Stimulated activated naive CD8-positive, alpha-beta T cell treated with anti-CD3 and anti-CD28 coated beads, Interleukin-15, Interleukin-2, amounts not matched to agents 100 ng/mL and 50 ng/mL, for 24 hours (primary cell): ENCODE data around the gene DCDC2C.

ENCODE experiments used
- H3K27ac Mint-ChIP-seq: one replicate; pipeline ENCODE4 v1.8.0; 2021; ENCODE audit warnings: mild to moderate bottlenecking, mixed read lengths
- H3K27me3 Mint-ChIP-seq: one replicate; pipeline ENCODE4 v1.8.0; 2021; ENCODE audit warnings: mixed read lengths
- H3K36me3 Mint-ChIP-seq: one replicate; pipeline ENCODE4 v1.8.0; 2021; ENCODE audit warnings: low read depth, mixed read lengths
- H3K4me1 Mint-ChIP-seq: one replicate; pipeline ENCODE4 v1.8.0; 2021; ENCODE audit warnings: low read depth, mixed read lengths
- H3K4me3 Mint-ChIP-seq: one replicate; pipeline ENCODE4 v1.8.0; 2021; ENCODE audit warnings: mild to moderate bottlenecking, mixed read lengths
- H3K9me3 Mint-ChIP-seq: one replicate; pipeline ENCODE4 v1.8.0; 2021; ENCODE audit warnings: mixed read lengths

Gene DCDC2C

DNA sequence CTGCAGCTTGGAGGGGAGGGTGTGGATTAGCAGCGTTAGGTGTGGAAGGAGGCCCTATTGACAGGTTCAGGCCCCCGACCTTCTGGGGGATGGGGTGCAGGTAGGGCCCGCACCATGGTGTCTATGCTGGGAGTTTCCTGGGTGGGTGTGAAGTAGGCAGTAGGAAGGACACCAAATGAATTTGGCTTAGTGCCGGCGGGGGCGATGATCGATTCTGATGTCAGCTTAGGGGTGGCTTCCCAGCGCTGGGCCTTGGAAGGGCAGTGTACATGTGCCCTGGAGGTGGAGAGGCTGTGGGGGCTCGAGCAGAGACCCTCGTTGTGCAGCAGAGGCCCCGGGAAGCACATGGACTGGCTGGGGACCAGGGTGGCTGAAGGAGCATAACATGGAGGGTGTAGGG lies 21.6 kb downstream of the DCDC2C start:
- H3K4me3 Mint-ChIP-seq = no peak overlapping the region
- peaks cover 6% of the 10 kb centered on the region for H3K27me3 Mint-ChIP-seq
- H3K36me3 Mint-ChIP-seq = no peaks in the 10 kb centered on the region
- H3K27ac Mint-ChIP-seq = no peak overlapping the region
- peaks cover 9% of the 10 kb centered on the region for H3K9me3 Mint-ChIP-seq
- H3K4me1 Mint-ChIP-seq = no peaks in the 10 kb centered on the region

DNA sequence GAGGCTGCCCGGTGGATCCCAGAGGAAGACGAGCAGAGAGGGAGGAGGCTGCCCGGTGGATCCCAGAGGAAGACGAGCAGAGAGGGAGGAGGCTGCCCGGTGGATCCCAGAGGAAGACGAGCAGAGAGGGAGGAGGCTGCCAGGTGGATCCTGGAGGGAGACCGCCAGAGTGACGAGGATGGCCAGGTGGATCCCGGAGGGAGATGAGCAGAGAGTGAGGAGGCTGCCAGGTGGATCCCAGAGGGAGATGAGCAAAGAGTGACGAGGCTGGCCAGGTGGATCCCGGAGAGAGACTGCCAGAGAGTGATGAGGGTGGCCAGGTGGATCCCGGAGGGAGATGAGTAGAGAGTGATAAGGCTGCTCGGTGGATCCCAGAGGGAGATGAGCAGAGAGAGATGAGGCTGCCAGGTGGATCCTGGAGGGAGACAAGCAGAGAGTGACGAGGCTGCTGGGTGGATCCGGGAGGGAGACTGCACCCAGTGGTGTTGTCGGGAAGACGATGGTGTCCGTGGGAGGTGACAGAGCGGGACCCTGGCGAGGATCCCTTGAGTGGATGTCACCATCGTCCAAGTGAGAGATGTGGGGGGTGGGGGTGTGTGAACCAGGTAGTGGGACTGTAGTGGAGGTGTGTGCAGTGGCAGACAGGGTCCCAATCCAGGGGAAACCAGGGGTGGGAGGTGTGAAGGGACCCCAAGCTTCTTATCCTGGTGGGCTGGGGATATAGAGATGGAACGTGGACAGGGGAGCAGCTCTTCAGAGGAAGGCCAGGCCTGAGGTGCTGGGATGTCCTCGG lies 22.3 kb downstream of the DCDC2C start:
- Mint-ChIP-seq H3K4me1 (no peaks in the 10 kb centered on the region), H3K36me3 (no peaks in the 10 kb centered on the region), H3K27me3 (peaks cover 6% of the 10 kb centered on the region), H3K27ac (no peak overlapping the region), H3K4me3 (no peak overlapping the region), H3K9me3 (peaks cover 3% of the 10 kb centered on the region)

GRCh38 chr2:3726511-3726910 lies 23.1 kb downstream of the DCDC2C start:
- Mint-ChIP-seq H3K4me1 (no peaks in the 10 kb centered on the region), H3K4me3 (no peak overlapping the region), H3K27ac (no peak overlapping the region), H3K9me3 (peaks cover 3% of the 10 kb centered on the region), H3K27me3 (peaks cover 6% of the 10 kb centered on the region), H3K36me3 (no peaks in the 10 kb centered on the region)

- H3K4me1 Mint-ChIP-seq = no peaks in the 10 kb centered on the region
- H3K27ac Mint-ChIP-seq = no peak overlapping the region
- H3K36me3 Mint-ChIP-seq = no peaks in the 10 kb centered on the region
- H3K27me3 Mint-ChIP-seq = peaks cover under 1% of the 10 kb centered on the region
- no peak overlapping the region for H3K4me3 Mint-ChIP-seq
- no peaks in the 10 kb centered on the region for H3K9me3 Mint-ChIP-seq
Observed at GRCh38 chr2:3727397-3728045, 24.1 kb downstream of the DCDC2C start.

- Mint-ChIP-seq H3K27me3 (no peaks in the 10 kb centered on the region), H3K4me3 (no peak overlapping the region), H3K9me3 (no peaks in the 10 kb centered on the region)
Observed at GRCh38 chr2:3728104-3729054, 25.0 kb downstream of the DCDC2C start.

GRCh38 chr2:3729055-3729448 lies 25.7 kb downstream of the DCDC2C start:
- no peaks in the 10 kb centered on the region for H3K4me1 Mint-ChIP-seq
- H3K27me3 Mint-ChIP-seq = no peaks in the 10 kb centered on the region
- no peaks in the 10 kb centered on the region for H3K36me3 Mint-ChIP-seq
- H3K4me3 Mint-ChIP-seq = no peak overlapping the region
- H3K27ac Mint-ChIP-seq = no peak overlapping the region
- no peaks in the 10 kb centered on the region for H3K9me3 Mint-ChIP-seq

More at GRCh38 chr2:3728104-3729054, 25.0 kb downstream of the DCDC2C start:
- Mint-ChIP-seq H3K36me3 (no peaks in the 10 kb centered on the region), H3K4me1 (no peaks in the 10 kb centered on the region), H3K27ac (no peak overlapping the region)

- no peaks in the 10 kb centered on the region for H3K36me3 Mint-ChIP-seq
- H3K9me3 Mint-ChIP-seq = no peaks in the 10 kb centered on the region
- no peaks in the 10 kb centered on the region for H3K4me1 Mint-ChIP-seq
- no peak overlapping the region for H3K27ac Mint-ChIP-seq
- H3K27me3 Mint-ChIP-seq = no peaks in the 10 kb centered on the region
- H3K4me3 Mint-ChIP-seq = no peak overlapping the region
Observed at GRCh38 chr2:3729786-3730185, 26.4 kb downstream of the DCDC2C start.

- Mint-ChIP-seq H3K9me3 (no peaks in the 10 kb centered on the region), H3K4me3 (no peak overlapping the region), H3K27ac (no peak overlapping the region), H3K4me1 (no peaks in the 10 kb centered on the region), H3K27me3 (peaks cover 2% of the 10 kb centered on the region), H3K36me3 (no peaks in the 10 kb centered on the region)
Observed at GRCh38 chr2:3730646-3731045, 27.3 kb downstream of the DCDC2C start.

- Mint-ChIP-seq H3K4me3 (no peak overlapping the region), H3K9me3 (no peaks in the 10 kb centered on the region), H3K4me1 (no peaks in the 10 kb centered on the region), H3K27ac (no peak overlapping the region), H3K36me3 (no peaks in the 10 kb centered on the region), H3K27me3 (peaks cover 8% of the 10 kb centered on the region)
Observed at GRCh38 chr2:3731829-3732228, 28.5 kb downstream of the DCDC2C start.

DNA sequence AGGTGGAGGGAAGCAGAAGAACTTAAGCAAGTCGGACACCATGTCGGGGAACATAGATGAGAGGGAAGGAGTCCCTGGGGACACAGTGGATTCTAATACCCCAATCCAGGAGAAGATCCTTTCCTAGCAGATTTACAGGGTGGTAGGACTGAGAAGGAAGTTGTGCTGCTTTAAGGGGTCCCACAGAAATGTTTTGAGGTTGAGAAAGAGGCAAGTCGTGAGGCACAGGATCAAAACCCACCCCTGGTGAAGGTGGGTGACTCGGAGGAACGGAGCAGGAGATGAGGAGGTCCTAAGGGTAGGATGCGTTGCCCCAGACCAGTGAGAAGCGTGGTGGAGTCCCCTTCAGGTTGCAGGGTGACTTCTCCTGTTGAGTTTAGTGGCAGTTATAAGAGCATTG lies 32.7 kb downstream of the DCDC2C start:
- Mint-ChIP-seq H3K27ac (no peak overlapping the region), H3K27me3 (peaks cover 10% of the 10 kb centered on the region), H3K4me1 (no peaks in the 10 kb centered on the region), H3K9me3 (no peaks in the 10 kb centered on the region), H3K4me3 (no peak overlapping the region), H3K36me3 (no peaks in the 10 kb centered on the region)

DNA sequence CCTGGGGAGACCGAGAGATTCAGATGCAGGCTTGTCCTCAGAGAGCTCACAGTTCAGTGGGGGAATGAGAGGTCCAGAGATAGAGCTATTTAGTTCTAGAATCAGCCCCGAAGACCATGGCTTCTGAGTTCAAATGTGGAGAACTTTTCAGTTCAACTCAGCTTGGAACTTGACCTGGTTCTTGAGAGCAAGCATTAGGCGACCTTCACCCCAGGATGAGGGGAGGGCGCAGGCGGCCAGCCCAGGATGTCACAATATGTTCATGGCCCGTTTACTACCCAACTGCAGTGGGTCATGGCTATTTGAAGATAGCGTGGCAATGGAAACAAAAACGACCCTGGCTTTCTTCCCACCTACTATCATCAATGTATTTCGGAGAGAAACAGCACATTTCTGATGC lies 33.8 kb downstream of the DCDC2C start:
- Mint-ChIP-seq H3K9me3 (no peaks in the 10 kb centered on the region), H3K4me1 (no peaks in the 10 kb centered on the region), H3K27ac (no peak overlapping the region), H3K36me3 (no peaks in the 10 kb centered on the region), H3K27me3 (peaks cover 15% of the 10 kb centered on the region), H3K4me3 (no peak overlapping the region)

- Mint-ChIP-seq H3K36me3 (no peaks in the 10 kb centered on the region), H3K4me1 (no peaks in the 10 kb centered on the region), H3K27ac (no peak overlapping the region), H3K4me3 (no peak overlapping the region), H3K9me3 (no peaks in the 10 kb centered on the region), H3K27me3 (peaks cover 19% of the 10 kb centered on the region)
Observed at GRCh38 chr2:3738454-3738853, 35.1 kb downstream of the DCDC2C start.

DNA sequence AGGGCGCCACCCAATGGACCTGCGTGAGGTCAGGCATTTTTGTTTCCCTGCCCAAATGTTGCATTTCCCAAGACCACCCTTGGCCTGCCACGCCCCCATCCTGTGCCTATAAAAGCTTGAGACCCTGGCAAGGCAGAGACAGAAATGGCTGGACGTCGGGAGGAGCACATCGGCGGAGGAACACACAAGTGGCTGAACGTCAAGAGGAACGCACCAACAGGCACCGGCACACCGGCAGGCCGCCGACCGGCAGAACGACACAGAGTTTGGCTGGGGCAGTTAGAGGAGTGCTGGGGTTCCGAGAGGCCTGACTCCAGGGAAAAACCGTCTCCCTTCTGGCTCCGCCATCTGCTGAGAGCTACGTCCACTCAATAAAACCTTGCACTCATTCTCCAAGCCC lies 35.9 kb downstream of the DCDC2C start:
- Mint-ChIP-seq H3K9me3 (no peaks in the 10 kb centered on the region), H3K27ac (no peak overlapping the region), H3K27me3 (peaks cover 19% of the 10 kb centered on the region), H3K4me3 (no peak overlapping the region), H3K36me3 (no peaks in the 10 kb centered on the region), H3K4me1 (no peaks in the 10 kb centered on the region)

DNA sequence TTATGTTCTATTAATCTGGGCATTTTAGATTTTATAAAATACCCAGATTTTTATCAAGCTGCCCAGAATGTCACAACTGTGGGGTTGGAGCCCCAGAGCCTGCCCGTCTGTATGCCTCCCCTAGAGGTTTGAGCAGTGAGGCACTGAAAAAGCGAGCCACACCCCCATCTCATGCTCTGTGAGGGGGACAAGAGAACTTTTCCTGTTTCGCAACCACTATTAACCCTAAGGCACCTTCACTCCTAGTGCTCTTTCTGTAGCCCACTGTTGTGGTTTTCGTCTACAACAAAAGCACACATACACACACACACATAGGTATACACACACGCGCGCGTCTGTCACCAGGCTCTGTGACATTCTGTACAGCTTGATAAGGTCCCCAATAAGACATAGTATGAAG lies 38.0 kb downstream of the DCDC2C start:
- Mint-ChIP-seq H3K4me3 (no peak overlapping the region), H3K9me3 (no peaks in the 10 kb centered on the region), H3K27me3 (peaks cover 11% of the 10 kb centered on the region), H3K4me1 (no peaks in the 10 kb centered on the region), H3K27ac (no peak overlapping the region), H3K36me3 (no peaks in the 10 kb centered on the region)
